GM12872 (cell line): ENCODE measurements around the gene KLF11.

Experiments used
- CTCF ChIP-seq: IDR thresholded peaks from 3 replicates; pipeline ENCODE4 v1.5.1; 2011; ENCODE audit warnings: low read depth, mild to moderate bottlenecking, low read length, moderate library complexity; ENCODE audit not compliant: insufficient read depth

KLF11 gene

DNA sequence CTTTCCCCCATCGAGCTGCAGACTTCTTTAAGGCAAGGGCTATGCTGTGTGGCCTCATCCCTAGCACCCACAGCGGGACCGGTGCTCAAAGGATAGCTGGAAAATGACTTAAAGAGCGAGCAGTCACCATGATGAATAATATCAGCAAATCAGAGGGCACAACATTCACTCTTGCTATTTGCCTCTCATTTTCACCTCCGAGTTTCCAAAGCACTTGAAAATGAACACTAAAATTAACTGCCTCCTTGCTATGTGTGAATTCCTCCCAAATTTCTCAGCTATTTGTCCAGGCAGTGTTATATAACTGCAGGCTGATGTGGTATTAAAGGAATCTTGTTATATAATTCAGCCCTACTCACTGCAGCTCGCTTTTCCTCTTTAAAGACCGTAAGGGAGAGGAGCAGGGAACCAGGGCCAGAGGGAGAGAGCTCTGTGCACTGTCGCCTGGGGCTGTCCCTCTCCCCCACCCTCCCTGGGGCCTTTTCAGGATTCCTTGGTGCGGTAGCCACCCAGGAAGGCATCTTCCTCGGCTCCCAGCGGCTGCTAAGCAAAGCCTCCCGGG, 35.4 kb downstream of the KLF11 start:
- TF ChIP-seq CTCF = no peak

- TF ChIP-seq CTCF = no peak
Measured at GRCh38 chr2:10079266-10079869, 36.0 kb downstream of the KLF11 start.

DNA sequence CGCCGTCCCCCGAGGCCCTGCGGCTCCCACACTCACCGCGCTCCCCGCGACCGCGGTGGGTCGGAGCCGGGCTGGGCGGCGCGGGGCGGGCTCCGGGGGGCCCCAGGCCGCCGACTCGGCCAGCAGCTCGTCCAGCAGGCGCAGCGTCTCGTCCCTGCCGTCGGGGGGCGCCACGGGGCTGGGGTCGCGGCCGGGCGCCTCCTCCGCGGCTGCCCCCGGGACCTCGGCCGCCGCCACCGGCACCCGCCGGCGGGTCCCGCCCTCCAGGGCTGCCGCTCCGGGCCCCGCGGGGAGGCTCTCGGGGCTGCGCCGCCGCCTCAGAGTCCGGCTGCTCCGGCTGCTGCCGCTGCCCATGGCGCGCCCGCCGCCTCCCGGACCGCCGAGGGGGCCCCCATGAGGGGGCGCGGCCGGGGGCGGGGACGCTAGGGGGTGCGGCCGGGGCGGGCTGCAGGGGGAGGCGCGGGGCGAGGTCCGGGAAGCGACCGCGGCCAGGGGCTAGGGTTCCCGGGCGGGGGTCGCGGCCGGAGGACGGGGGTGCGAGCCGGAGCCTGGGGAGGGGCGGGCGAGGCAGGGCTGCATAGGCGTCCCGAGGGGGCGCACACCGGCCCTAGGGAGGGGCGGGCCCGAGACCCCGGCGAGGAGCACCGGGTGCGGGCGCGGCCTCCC, 36.7 kb downstream of the KLF11 start, which contains the start of gene CYS1:
Gene CYS1, minus strand, starts transcription at position 542 of the 666 bp plus-strand sequence. Its CDS starts 188 bp downstream, at position 354.
- TF ChIP-seq CTCF = peak; percentile 39; the same call in 1 of the 3 replicates

GRCh38 chr2:10080536-10081304, 37.4 kb downstream of the KLF11 start:
- TF ChIP-seq CTCF = no peak

DNA sequence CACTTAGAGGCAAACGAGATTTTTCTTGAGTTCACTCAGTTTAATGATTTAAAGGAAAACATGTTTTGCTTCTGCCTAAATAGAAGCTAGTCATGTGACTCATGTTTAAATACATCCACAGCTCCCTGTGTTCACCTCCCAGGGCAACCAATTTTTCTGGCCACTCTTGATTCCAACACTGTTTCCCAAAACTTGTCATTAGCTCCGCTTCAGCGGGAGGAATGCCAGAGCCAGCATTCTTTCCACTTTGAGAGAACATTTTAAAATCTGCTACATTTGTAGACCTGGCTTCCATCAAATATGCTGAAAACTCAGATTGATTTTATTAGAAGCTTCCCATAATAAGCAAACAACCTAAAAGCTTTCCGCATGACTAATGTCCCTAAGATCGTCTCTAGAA, 39.7 kb downstream of the KLF11 start:
- TF ChIP-seq CTCF = no peak

DNA sequence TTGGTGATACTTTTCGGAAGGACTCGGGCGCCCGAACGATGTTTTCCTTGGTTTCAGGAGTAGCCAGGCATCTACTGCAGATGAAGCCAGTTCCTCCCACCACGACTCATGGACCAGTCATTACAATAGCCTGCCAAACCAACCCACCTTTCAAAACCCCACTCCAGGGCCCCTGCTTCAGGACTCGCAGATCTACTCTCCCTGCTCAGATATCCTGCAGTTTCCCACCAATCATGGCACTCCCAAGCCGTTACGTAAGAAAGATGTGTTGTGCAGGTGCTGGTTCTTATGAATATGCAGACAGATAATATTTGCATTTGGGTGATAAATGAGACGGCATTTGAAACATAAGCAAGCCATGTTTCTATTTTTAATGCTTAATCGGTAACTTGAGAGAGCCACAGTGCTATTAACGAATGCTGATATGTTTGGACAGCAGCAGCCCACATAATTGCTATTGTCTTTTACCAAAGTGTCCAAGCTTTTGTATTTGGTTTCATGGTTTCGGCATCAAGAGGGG, 40.4 kb downstream of the KLF11 start:
- no peak for TF ChIP-seq CTCF
